Middle frontal gyrus (tissue), 1 donor: ENCODE results near the gene DYNLT4.
"Not testable (repeated sequence)": the region's sequence is repeated elsewhere in the genome, so short reads cannot be mapped to it uniquely, and the experiment has no call there.

ENCODE experiments used
- DNase-seq: peaks from one replicate; pipeline ENCODE4 v3.0.0-alpha.2; 2015; ENCODE audit warnings: low spot score; ENCODE audit errors: extremely low spot score

The DYNLT4 gene

DNA sequence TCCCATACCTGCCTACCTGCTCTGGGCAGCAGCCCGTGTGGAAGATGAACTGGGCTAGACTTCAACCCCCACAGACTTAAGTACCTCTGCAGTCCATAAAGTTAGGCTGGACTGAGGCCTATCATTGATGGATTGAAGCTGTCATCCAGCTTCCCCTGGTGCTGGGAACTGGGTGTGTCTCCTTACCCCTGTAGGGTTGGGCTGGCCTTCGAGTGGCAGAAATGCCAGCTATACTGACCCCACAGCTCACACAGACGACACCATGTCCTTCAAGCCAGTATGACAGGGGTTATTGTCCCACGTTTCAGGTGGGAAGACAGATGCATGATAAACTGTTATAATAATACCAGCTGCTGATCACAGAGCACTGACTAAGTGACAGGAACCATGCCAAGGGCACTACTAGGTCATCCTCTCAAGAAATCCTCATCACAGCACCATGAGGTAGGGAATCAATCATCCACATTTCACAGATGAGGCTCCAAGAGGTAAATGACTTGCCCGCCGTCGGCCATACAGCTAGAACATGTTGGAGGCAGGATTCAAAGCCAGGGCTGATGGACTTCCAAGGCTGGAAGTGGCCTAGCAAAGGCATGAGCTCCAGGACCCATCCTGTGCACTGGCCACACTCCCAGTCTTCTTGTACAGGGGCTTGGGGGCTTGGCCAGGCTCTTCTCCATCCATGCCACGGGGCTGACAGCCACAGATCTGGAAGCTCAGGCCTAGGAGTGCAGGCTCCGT, 18.9 kb downstream of the DYNLT4 start, which contains the start of gene BEST4:
TSS of gene BEST4 (minus strand) at position 51 of the 741 bp plus-strand sequence. CDS start 465 bp downstream, outside the sequence.
- no peak for DNase-seq

- DNase-seq = no peak
Measured at GRCh38 chr1:44787506-44787905, 19.6 kb downstream of the DYNLT4 start.

DNA sequence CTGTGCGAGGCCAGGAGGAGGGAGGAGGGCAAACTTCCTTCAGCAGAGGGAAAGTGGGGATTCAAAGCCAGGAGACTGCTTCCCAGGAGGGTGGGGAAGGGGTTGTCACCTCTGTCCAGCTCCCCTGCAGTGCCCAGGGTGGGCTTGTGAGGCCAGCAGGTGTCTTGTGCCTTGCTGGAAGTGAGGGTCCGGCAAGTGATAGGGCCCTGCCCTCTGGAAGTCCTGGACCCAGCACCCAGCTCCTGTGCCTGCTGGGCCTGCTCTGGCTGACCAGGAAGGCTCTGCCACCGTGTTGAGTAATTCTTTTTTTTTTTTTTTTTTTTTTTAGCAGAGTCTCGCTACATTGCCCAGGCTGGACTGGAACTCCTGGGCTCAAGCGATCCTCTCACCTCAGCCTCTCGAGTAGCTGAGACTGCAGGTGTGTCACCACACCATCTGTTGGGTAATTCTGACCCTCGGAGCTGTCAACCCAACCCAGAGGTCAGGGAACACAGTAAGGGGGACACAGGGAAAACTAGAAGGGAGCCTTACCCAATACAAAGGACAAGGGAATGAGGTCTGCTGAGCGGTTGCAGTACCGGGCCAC, 20.2 kb downstream of the DYNLT4 start:
- DNase-seq = no peak

GRCh38 chr1:44786138-44786840, 20.9 kb downstream of the DYNLT4 start:
- no peak for DNase-seq

DNA sequence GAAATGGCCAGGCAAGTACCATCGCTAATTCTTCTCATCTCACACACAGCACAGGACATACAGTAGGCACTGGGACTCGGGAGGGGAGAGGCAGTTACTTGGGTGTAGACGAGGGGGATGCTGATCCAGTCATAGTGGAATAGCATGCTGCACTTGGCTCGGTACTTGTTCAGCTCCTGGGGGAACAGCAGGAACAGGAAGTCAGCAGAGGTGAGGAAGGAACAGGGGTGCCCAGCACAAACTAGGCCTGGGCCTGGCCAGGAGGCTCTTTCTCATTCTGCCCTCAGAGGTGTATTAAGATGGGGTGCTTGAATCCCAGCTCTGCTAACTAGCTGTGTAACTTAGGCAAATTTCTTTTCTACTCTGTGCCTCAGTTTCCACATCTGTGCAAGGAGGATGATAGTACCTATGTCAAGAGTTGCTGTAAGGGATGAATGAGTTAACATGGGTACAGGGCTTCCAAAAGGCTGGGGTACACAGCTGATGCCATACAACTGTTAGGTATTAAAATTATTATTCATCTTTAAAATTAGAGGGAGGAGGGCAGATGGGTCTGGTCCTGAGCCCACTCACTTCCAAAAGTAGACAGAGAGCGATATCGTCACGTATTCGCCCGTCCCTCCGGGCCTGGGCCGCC, 21.5 kb downstream of the DYNLT4 start:
- DNase-seq = no peak

- DNase-seq = no peak
Measured at GRCh38 chr1:44785029-44785380, 22.1 kb downstream of the DYNLT4 start.

- no peak for DNase-seq
Measured at GRCh38 chr1:44784094-44785028, 22.8 kb downstream of the DYNLT4 start.

DNA sequence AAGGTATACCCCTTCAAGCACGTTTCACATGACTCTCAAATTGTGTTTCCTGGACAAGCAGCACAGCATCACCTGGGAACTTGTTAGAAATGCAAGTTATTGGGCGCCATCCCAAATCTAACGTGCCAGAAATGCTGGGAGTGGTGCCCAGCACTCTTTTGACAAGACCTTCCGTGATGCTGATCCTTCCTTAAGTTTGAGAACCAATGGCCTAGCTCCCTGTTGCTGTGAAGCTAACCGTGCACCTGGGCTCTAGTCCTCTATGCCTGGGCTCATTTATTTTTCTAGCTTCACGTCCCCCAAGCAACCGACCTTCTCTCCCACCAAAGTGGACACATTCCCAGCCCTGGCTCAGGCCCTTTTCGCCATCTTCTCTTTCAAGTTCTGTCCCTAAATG, 23.5 kb downstream of the DYNLT4 start:
- DNase-seq = no peak

GRCh38 chr1:44780583-44781121, 26.5 kb downstream of the DYNLT4 start:
- DNase-seq = no peak

DNA sequence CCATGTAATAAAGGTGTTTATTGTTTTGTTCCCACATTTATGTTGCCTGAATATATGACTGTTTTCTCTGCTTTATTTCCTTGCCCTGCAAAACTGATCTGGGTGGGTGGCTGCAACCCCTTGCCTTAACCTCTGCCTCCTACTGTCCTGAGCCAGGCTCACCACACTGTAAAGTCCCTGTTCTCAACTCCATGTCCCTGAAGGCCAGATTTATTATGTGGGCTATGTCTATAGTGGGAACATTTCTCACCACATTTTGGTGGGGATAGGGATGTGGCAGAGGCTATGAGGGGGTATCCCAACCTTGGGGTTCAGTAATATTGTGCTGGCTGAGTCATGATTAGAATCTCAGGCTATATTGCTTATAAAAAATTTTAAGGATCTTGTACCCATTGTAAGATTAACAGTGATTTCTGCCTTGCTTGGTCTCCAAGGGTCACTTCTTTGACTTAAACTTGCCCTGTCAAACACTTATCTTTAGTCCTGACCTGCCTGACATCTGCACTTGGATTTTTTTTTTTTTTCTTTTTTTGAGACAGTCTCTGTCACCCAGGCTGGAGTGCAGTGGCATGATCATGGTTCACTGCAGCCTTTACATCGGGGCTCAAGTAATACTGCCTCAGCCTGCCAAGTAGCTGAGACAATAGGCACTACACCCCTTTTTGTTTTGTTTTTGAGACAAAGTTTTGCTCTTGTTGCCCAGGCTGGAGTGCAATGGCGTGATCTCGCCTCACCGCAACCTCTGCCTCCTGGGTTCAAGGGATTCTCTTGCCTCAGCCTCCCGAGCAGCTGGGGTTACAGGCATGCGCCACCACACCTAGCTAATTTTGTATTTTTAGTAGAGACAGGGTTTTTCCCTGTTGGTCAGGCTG, 28.2 kb downstream of the DYNLT4 start:
- DNase-seq = no peak

DNA sequence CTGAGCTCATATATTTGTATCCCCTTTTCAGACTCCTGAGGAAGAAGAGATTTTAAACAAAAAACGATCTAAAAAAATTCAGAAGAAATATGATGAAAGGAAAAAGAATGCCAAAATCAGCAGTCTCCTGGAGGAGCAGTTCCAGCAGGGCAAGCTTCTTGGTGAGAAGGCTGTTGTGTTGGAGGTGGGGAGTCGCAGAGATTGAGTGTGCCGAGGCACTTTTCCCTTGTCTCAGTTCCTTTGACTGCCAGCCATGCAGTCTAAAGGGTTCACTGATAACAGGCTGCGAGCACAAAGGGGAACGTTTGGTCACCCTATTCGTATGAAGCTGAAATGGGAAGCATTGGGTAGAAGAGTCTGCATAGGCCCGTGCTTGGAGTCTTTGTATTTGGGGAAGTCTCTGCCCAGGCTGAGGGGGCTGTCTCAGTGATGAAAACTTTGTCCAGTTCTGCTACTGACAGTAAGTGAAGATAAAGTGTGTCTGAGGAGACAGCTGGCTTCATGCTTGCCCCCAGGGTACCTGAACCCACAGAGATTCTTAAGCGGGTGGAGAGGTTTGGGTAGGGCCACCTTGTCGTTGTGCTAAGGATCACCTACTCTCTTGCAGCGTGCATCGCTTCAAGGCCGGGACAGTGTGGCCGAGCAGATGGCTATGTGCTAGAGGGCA, 29.0 kb downstream of the DYNLT4 start:
- no peak for DNase-seq

DNA sequence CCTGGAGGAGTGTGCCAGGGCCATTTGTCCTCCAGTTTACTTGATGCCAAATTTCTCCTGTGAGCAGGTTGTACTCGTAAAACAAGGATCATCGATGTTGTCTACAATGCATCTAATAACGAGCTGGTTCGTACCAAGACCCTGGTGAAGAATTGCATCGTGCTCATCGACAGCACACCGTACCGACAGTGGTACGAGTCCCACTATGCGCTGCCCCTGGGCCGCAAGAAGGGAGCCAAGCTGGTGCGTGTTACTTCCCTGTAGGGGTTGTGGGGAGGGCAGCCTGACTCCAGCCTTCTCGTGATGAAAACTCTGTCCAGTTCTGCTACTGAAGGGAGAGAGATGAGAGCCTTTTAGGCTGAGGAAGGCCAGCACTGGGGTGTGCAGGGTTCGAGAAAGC, 29.6 kb downstream of the DYNLT4 start:
- no peak for DNase-seq

DNA sequence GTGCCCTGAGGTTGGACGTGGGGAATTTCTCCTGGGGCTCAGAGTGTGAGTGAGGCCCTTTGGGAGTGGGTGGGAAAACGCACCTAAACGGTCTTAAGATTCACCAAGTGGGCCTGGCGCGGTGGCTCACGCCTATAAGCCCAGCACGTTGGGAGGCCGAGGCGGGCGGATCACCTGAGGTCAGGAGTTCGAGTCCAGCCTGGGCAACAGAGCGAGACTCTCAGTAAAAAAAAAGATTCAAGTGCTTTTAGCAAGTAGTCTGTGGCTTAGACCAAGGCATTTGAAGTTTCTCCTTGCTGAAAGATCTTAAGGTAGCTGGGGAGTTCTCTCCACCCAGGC, 30.5 kb downstream of the DYNLT4 start:
- no peak for DNase-seq

DNA sequence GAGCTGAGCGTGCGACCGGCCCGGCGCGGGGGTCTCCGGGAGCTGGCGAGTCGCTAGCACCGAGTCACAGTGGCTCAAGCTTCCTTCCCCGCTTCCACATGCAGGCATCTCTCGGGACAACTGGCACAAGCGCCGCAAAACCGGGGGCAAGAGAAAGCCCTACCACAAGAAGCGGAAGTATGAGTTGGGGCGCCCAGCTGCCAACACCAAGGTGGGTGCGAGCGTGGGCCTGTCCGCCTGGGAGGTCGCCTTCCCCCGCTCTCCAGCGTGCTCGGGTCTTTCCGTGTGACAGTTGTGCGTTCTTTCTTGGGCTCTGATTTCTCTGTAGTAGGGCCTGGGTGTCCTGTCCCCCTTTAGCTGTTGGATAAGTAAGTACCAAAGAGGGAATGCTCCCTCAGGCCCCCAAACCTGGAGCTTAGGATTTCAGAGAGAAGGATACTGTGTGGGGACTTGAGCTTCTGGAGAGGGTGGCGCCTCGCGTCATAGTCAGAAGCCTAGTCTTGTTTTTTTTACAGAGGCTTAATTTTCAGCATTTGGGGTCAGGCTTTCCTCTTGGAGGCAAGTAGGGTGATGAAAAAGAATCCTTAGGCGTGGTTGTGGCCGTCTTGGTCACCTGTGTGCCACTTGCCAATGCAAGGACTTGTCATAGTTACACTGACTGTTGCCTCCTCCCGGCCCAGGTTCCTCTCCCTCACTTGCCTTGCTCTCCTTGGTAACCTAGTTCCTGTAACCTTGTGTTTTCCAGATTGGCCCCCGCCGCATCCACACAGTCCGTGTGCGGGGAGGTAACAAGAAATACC, 31.0 kb downstream of the DYNLT4 start:
- no peak for DNase-seq

DNA sequence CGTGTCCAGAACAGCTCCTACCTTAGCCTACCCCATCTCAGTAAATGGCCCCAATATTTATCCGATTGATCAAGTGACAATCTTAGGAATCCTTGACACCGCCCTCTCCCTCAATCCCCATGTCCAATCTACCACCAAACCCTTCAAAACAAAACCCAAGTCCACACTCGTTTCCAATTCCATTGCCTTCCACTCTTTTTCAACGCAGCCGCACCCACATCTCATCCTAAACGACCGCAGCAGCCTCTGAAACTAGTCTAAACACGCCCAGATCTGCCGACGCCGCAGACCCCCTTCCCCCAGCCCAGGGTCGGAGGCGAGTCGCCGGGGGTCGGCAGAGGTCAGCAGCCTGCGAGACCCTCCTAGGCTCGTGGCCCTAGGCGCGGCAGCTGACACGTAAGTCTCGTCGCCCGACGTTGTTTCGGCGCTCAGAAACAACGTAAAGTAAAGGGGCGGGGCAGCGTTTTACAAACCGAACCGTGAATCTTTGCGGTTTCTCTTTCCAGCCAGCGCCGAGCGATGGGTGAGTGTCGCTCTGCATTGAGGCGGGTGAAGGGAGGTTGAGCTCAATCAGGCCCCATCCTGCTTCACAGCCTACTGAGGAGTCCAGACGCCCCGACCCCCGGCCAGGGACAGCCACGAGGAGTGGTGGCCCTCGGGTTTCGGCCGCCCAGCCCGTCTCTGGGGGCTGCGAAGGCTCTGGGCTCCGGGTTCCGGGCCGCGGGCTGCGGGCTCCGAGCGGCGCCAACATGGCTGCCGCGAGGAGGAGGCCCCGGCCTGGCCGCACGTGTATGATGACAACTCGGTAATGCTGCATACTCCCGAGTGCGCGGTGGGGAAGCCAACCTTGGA, 31.8 kb downstream of the DYNLT4 start, which contains the start of gene RPS8:
TSS of gene RPS8 (plus strand) at position 463 of the 852 bp plus-strand sequence. CDS start at position 520, 57 bp downstream.
- peak; percentile 89 for DNase-seq

DNA sequence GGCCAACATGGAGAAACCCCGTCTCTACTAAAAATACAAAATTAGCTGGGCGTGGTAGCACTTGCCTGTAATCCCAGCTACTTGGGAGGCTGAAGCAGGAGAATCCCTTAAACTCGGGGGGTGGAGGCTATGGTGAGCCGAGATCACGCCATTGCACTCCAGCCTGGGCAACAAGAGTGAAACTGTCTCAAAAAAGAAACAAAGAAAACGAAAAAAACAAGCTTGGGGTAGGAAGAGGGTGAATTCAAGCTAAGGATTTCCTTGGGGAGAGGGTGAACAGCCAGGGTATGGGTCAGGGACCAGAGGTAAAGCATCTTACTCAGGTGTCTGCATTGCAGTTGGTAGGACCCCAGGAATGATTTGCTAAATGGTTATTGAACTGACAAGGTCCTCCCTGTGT, 40.7 kb downstream of the DYNLT4 start:
- DNase-seq = not testable (repeated sequence)

DNA sequence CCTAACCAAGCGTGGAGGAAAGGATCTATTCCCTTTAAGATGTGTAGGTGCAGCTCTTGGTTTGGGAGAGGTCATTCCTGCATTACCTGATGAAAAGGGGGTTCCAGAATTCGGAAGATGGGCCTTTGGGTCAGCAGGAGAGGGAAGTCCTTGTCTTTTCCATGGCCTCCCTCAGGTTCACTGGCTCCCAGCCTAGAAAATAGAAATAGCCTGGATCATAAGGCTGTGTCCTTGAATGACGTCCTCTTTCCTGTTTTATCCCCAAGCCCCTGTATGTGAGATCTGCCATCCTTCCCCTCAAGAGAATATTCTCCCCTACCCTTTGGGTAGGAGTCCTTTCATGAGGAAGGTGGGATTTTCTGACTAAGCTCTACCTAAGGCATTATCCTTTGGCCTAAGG, 46.3 kb downstream of the DYNLT4 start:
- DNase-seq = no peak
